GM12878 (cell line): Measurements from ENCODE around the gene ZNF532. TPM values are rescaled to one million over a fixed set of nuclear protein-coding genes. Genes with fewer than 3 reads are reported as not detected.

Experiments used
- ATAC-seq: fragments of 200-7000 bp; cut with Tn5 transposase; 3 replicates; pipeline ENCODE4 v1.9.1; 2020; ENCODE audit warnings: mild to moderate bottlenecking, moderate library complexity
- BruUV-seq: library from RNA; stranded (reverse); fragments of 400-500 nt; replicated peaks from 2 replicates; lab custom pipeline; 2021; lab: Mats Ljungman, UMichigan
- CTCF ChIA-PET: fragments of 300-600 bp; sonication (Branson Sonifier 250); formaldehyde crosslinking; extraction: SDS; loops from one replicate; lab custom pipeline; 2021; ENCODE audit warnings: inconsistent platforms; lab: Yijun Ruan, JAX
- POLR2A ChIA-PET: fragments of 350-600 bp; formaldehyde crosslinking; extraction: SDS; loops from one replicate; lab custom pipeline; 2021; ENCODE audit warnings: inconsistent platforms; lab: Charles Lee
- RAD21 ChIA-PET: fragments of 300-600 bp; sonication (Branson Sonifier 250); formaldehyde crosslinking; loops from one replicate; lab custom pipeline; 2023; ENCODE audit warnings: antibody characterized with exemption; ENCODE audit not compliant: unreplicated experiment; lab: Charles Lee
- SMC1A ChIA-PET: fragments of 300-600 bp; sonication (Branson Sonifier 250); formaldehyde crosslinking; loops from one replicate; lab custom pipeline; 2023; ENCODE audit not compliant: unreplicated experiment, uncharacterized antibody; lab: Charles Lee
- DNase-seq: peaks from one replicate; pipeline ENCODE4 v3.0.0-alpha.2; 2011; ENCODE audit warnings: low read depth, low spot score
- FAIRE-seq: peaks from 3 replicates; lab custom pipeline; 2011; peaks lifted over from hg19 to GRCh38; lab: Jason Lieb, UNC
- H2AFZ ChIP-seq: 2 replicates; pipeline ENCODE4 v1.6.0; 2011; ENCODE audit warnings: low read depth, low read length, control low read depth; ENCODE audit not compliant: control insufficient read depth
- H3K27ac ChIP-seq: 2 replicates; pipeline ENCODE4 v1.5.1; 2011; ENCODE audit warnings: control low read depth; ENCODE audit not compliant: control insufficient read depth, insufficient read depth
- H3K27me3 ChIP-seq, 2 experiments: replicated peaks in 1 of 2; 2 replicates each; pipeline versions ENCODE4 v1.6.0 to v1.6.1; 2011; ENCODE audit warnings: low read length in 1 of 2; ENCODE audit not compliant: control insufficient read depth in 2 of 2, insufficient read depth in 2 of 2
- H3K36me3 ChIP-seq, 2 experiments: 2 replicates each; pipeline ENCODE4 v1.5.1; 2011; ENCODE audit warnings: low read length in 1 of 2; ENCODE audit not compliant: control insufficient read depth in 2 of 2, insufficient read depth in 2 of 2
- H3K4me1 ChIP-seq: 2 replicates; pipeline ENCODE4 v1.6.1; 2011; ENCODE audit warnings: mild to moderate bottlenecking, low read length, moderate library complexity, mixed read lengths; ENCODE audit not compliant: control insufficient read depth, insufficient read depth
- H3K4me2 ChIP-seq: 2 replicates; pipeline ENCODE4 v1.6.0; 2011; ENCODE audit warnings: control low read depth; ENCODE audit not compliant: control insufficient read depth, insufficient read depth
- H3K4me3 ChIP-seq: fragments of 200-600 bp; sonication (generic); 2 replicates; pipeline ENCODE4 v1.5.1; 2016
- H3K79me2 ChIP-seq: 2 replicates; pipeline ENCODE4 v1.6.0; 2011; ENCODE audit warnings: low read length; ENCODE audit not compliant: control insufficient read depth, insufficient read depth
- H3K9ac ChIP-seq: 2 replicates; pipeline ENCODE4 v1.8.0; 2011; ENCODE audit warnings: low read length, control low read depth, mixed read lengths; ENCODE audit not compliant: control insufficient read depth, insufficient read depth
- H3K9me3 ChIP-seq: replicated peaks from 3 replicates; pipeline ENCODE4 v1.5.1; 2011; ENCODE audit warnings: mild to moderate bottlenecking, low read length; ENCODE audit not compliant: control insufficient read depth, insufficient read depth
- H4K20me1 ChIP-seq: 2 replicates; pipeline ENCODE4 v1.6.0; 2011; ENCODE audit not compliant: control insufficient read depth, insufficient read depth
- ASH2L ChIP-seq: fragments of 300-600, 200-600 bp; sonication (generic); IDR thresholded peaks from 2 replicates; pipeline ENCODE4 v1.6.1; 2017; ENCODE audit warnings: low read depth, mild to moderate bottlenecking, borderline replicate concordance
- ATF2 ChIP-seq: IDR thresholded peaks from 2 replicates; pipeline ENCODE4 v1.6.1; 2012; ENCODE audit warnings: low read length, inconsistent platforms
- CBX5 ChIP-seq: sonication (generic); IDR thresholded peaks from 2 replicates; pipeline ENCODE4 v1.6.1; 2016; ENCODE audit warnings: low read depth, moderate library complexity, mild to moderate bottlenecking, inconsistent platforms
- CHD1 ChIP-seq: IDR thresholded peaks from 2 replicates; pipeline ENCODE4 v1.6.1; 2012; ENCODE audit warnings: low read depth, low read length, improper control_type of control experiment
- EED ChIP-seq: sonication (generic); IDR thresholded peaks from 2 replicates; pipeline ENCODE4 v1.6.1; 2016; ENCODE audit warnings: antibody characterized with exemption, low read depth
- EP300 ChIP-seq, 2 experiments: fragments of 150-350 bp in 1 of 2; IDR thresholded peaks; 2 replicates each; pipeline ENCODE4 v1.6.1; 2011 to 2012; ENCODE audit warnings: low read depth in 2 of 2, low read length in 2 of 2, borderline replicate concordance in 1 of 2, improper control_type of control experiment in 1 of 2, inconsistent platforms in 1 of 2; ENCODE audit not compliant: control insufficient read depth in 1 of 2
- FOS ChIP-seq: IDR thresholded peaks from 3 replicates; pipeline ENCODE4 v1.6.1; 2011; ENCODE audit warnings: borderline replicate concordance; ENCODE audit not compliant: insufficient read length; ENCODE audit errors: extremely low read depth
- JUND ChIP-seq: IDR thresholded peaks from 2 replicates; pipeline ENCODE4 v1.6.1; 2012; ENCODE audit warnings: low read depth, mild to moderate bottlenecking, low read length, improper control_type of control experiment, moderate library complexity
- KDM1A ChIP-seq: fragments of 200-600 bp; sonication (generic); IDR thresholded peaks from 2 replicates; pipeline ENCODE4 v1.6.1; 2016; ENCODE audit warnings: borderline replicate concordance
- LARP7 ChIP-seq: fragments of 450-650 bp; IDR thresholded peaks from 2 replicates; pipeline ENCODE4 v1.6.1; 2017; ENCODE audit warnings: mild to moderate bottlenecking
- NR2F1 ChIP-seq: fragments of 450-650 bp; conservative IDR thresholded peaks from 2 replicates; pipeline ENCODE4 v1.6.1; 2017; ENCODE audit warnings: mild to moderate bottlenecking
- POU2F2 ChIP-seq: IDR thresholded peaks from 3 replicates; pipeline ENCODE4 v1.6.1; 2011; ENCODE audit warnings: low read depth, mild to moderate bottlenecking, low read length, borderline replicate concordance
- SKIL ChIP-seq: fragments of 450-650 bp; IDR thresholded peaks from 2 replicates; pipeline ENCODE4 v1.6.1; 2017; ENCODE audit warnings: mild to moderate bottlenecking, low read depth, inconsistent platforms; ENCODE audit not compliant: poor library complexity, severe bottlenecking
- STAT1 ChIP-seq: fragments of 450-650 bp; conservative IDR thresholded peaks from 2 replicates; pipeline ENCODE4 v1.6.1; 2014; ENCODE audit warnings: antibody characterized with exemption, mild to moderate bottlenecking
- TCF7 ChIP-seq: IDR thresholded peaks from 2 replicates; pipeline ENCODE4 v1.6.1; 2014; ENCODE audit warnings: antibody characterized with exemption, borderline replicate concordance
- whole genome bisulfite sequencing: methylation state at CpG from one replicate; pipeline ENCODE4 v1.1.6; 2016; ENCODE audit warnings: low lambda C conversion rate; ENCODE audit not compliant: insufficient replicate concordance, insufficient coverage; ENCODE audit errors: missing lambda C conversion rate; 5-methylcytosine and 5-hydroxymethylcytosine counted together
- in situ Hi-C: fragments of 300-500 bp; cut with MboI; formaldehyde crosslinking; loops from 9 replicates; pipeline ENCODE4 v1.14.3; 2018; ENCODE audit warnings: mixed read lengths
- intact Hi-C: fragments of 100-400 bp; cut with micrococcal nuclease; formaldehyde crosslinking; loops from one replicate; pipeline ENCODE4 v1.14.2; 2022; ENCODE audit not compliant: unreplicated experiment
- polyA plus RNA-seq, 11 experiments: library from polyadenylated mRNA; depleted of rRNA in 4 of 11; unstranded in 6 of 11; stranded (reverse) in 5 of 11; fragments of >200 nt; fragmentation: Nextera tagmentation in 4 of 11; fragmentation: Illumina TruSeq in 1 of 11; extraction: Ambion mirVana in 4 of 11; extraction: Trizol in 1 of 11; gene quantifications; 1 replicate in 1 of 11; 2 replicates in 10 of 11; pipeline versions ENCODE4 v1.2.1 to v1.2.3, GENCODE V29; 2011 to 2016; ENCODE audit warnings: inconsistent platforms in 2 of 11, missing spikeins in 2 of 11, low read depth in 1 of 11
- total RNA-seq, 4 experiments: library from RNA; depleted of rRNA in 3 of 4; stranded (reverse); fragments of >200 nt in 3 of 4; fragmentation: Illumina TruSeq in 1 of 4; extraction: Trizol in 1 of 4; gene quantifications; 2 replicates each; pipeline versions ENCODE4 v1.2.1 to v1.2.3, GENCODE V29; 2013 to 2021

Gene ZNF532
- total and polyA plus RNA-seq, 10 of the 15 experiments (the other 5 are each of a cell fraction or from before 2014, with no cell fraction given): 0.44 to 3.4 (median 1.4) TPM

GRCh38 chr18:58871514-58872420 is 7.1 kb downstream of the ZNF532 start:
- TF ChIP-seq CHD1: no peak
- no peak for TF ChIP-seq FOS
- no peak for TF ChIP-seq LARP7
- TF ChIP-seq SKIL: no peak
- no peak for TF ChIP-seq ASH2L
- TF ChIP-seq CBX5: no peak
- no peak for TF ChIP-seq POU2F2
- TF ChIP-seq JUND: no peak
- TF ChIP-seq EED: no peak
- TF ChIP-seq NR2F1: no peak
- TF ChIP-seq STAT1: no peak
- no peak for TF ChIP-seq EP300 (IDR thresholded peaks at IDR 0.05; ENCODE audit: borderline replicate concordance in 1 of 2, control insufficient read depth in 1 of 2, low read depth in 2 of 2, low read length in 2 of 2)
- TF ChIP-seq KDM1A: no peak
- TF ChIP-seq ATF2: no peak
- no peak for TF ChIP-seq TCF7
- TF ChIP-seq, all 136 proteins: peak for 0
- WGBS: 50% methylated on average over 10 of the region's 10 CpGs
- Histone ChIP-seq H3K4me2 (no peak overlapping the region), H3K4me1 (no peaks in the 10 kb centered on the region), H3K27me3 (no peaks in the 10 kb centered on the region; a peak in 1 of 4 replicates), H3K36me3 (no peaks in the 10 kb centered on the region), H3K27ac (no peak overlapping the region), H4K20me1 (no peaks in the 10 kb centered on the region), H3K9ac (no peak overlapping the region), H3K79me2 (no peaks in the 10 kb centered on the region), H3K4me3 (no peak overlapping the region), H2AFZ (no peak overlapping the region), H3K9me3 (peaks cover 2% of the 10 kb centered on the region; the same call in 1 of the 3 replicates)
- ATAC-seq (no peak), DNase-seq (no peak), FAIRE-seq (no peak)
- intact Hi-C loops: no loop called here
- ChIA-PET POLR2A (interaction anchor here (1.1 kb wide), 1 partner anchor 8 kb away, joined by 3 read pairs; no protein-coding TSS in a partner anchor), CTCF (interaction anchor here (1.0 to 1.4 kb wide), 3 partner anchors 9 to 199 kb away, joined by 3 to 5 read pairs (median 3); no protein-coding TSS in a partner anchor), SMC1A (no interaction called here), RAD21 (no interaction called here)
- in situ Hi-C loops: no loop called here
- BruUV-seq: no TSS peak
